Stimulated activated naive CD4-positive, alpha-beta T cell treated with Interleukin-2 at 50 U/mL for 16 hours (primary cell): ENCODE measurements around the gene FRMD7.
"Not testable (repeated sequence)": the region's sequence is repeated elsewhere in the genome, so short reads cannot be mapped to it uniquely, and the experiment has no call there.

ENCODE experiments used
- DNase-seq: peaks from one replicate; lab custom pipeline; 2025; lab: John Stamatoyannopoulos, UW

The FRMD7 gene

GRCh38 chrX:132127743-132128142 lies at the start of gene FRMD7:
Gene FRMD7 (minus strand): TSS chrX:132128020. CDS start chrX:132127844, 176 bp downstream.
- DNase-seq: no peak

- DNase-seq: no peak
These were observed 45.8 kb upstream of the FRMD7 start for GRCh38 chrX:132173647-132174046.

- no peak for DNase-seq
These were observed 44.1 kb upstream of the FRMD7 start for GRCh38 chrX:132171881-132172280.

- DNase-seq: no peak
These were observed 43.7 kb upstream of the FRMD7 start for GRCh38 chrX:132171478-132171877.

GRCh38 chrX:132169554-132169953 lies 41.7 kb upstream of the FRMD7 start:
- no peak for DNase-seq

GRCh38 chrX:132165651-132166050 lies 37.8 kb upstream of the FRMD7 start:
- DNase-seq: no peak

- DNase-seq: no peak
These were observed 37.2 kb upstream of the FRMD7 start for GRCh38 chrX:132165005-132165404.

- not testable (repeated sequence) for DNase-seq
These were observed 35.3 kb upstream of the FRMD7 start for GRCh38 chrX:132163094-132163493.

GRCh38 chrX:132153166-132153565 lies 25.3 kb upstream of the FRMD7 start:
- DNase-seq: no peak

GRCh38 chrX:132146456-132146855 lies 18.6 kb upstream of the FRMD7 start:
- no peak for DNase-seq

- DNase-seq: no peak
These were observed 16.2 kb upstream of the FRMD7 start for GRCh38 chrX:132144061-132144460.

- DNase-seq: no peak
These were observed 1.9 kb downstream of the FRMD7 start for GRCh38 chrX:132125906-132126305.

GRCh38 chrX:132120913-132121312 lies 6.9 kb downstream of the FRMD7 start:
- DNase-seq: no peak

GRCh38 chrX:132119821-132120515 lies 7.9 kb downstream of the FRMD7 start:
- no peak for DNase-seq

GRCh38 chrX:132119283-132119682 lies 8.5 kb downstream of the FRMD7 start:
- no peak for DNase-seq

GRCh38 chrX:132118358-132118757 lies 9.5 kb downstream of the FRMD7 start:
- DNase-seq: no peak

GRCh38 chrX:132115792-132116191 lies 12.0 kb downstream of the FRMD7 start:
- DNase-seq: no peak

GRCh38 chrX:132114607-132115006 lies 13.2 kb downstream of the FRMD7 start:
- DNase-seq: no peak

GRCh38 chrX:132107291-132107690 lies 20.5 kb downstream of the FRMD7 start:
- no peak for DNase-seq

- no peak for DNase-seq
These were observed 26.0 kb downstream of the FRMD7 start for GRCh38 chrX:132101799-132102198.

GRCh38 chrX:132101206-132101605 lies 26.6 kb downstream of the FRMD7 start:
- DNase-seq: no peak

GRCh38 chrX:132098704-132099103 lies 29.1 kb downstream of the FRMD7 start:
- not testable (repeated sequence) for DNase-seq

- no peak for DNase-seq
These were observed 33.7 kb downstream of the FRMD7 start for GRCh38 chrX:132094164-132094563.

GRCh38 chrX:132093239-132093860 lies 34.5 kb downstream of the FRMD7 start:
- DNase-seq: no peak
